ENCODE measurements around the gene ZDHHC13. TPM values are rescaled to one million over a fixed set of nuclear protein-coding genes. Genes with fewer than 3 reads are reported as not detected.

ZDHHC13 gene
- polyA plus RNA-seq, 1 donor (not counting 4 experiments of a cell fraction or from before 2014, with no cell fraction given) = 24.1 TPM

DNA sequence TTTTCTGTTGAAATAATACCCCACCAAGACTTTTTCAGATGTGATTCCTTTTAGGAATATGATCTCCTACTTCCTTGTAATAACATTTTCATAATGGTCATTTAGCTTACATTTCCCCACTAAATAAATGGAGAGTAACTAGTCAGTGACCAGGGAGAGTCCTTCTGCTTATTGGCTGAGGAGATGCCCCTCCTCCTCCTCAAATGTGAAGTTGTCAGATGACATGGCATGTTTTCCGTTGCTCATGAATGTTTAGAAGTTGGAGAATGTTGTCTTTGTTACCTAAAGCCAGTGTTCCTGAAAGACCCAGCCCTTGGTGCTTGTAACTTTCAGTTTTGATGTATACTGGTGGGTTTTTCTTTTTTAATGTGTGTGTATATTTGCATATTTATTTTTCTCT is 46.6 kb downstream of the ZDHHC13 start:
- DNase-seq (ENCODE audit: low read depth, low spot score) (no peak), FAIRE-seq (no peak)
- no peaks in the 10 kb centered on the region for H3K4me1 ChIP-seq (ENCODE audit: control insufficient read depth, extremely low read depth, insufficient read depth, low read length)
- no peak overlapping the region for H3K4me3 ChIP-seq (ENCODE audit: control insufficient read depth in 2 of 3, extremely low read depth in 1 of 3, insufficient read depth in 2 of 3, low read depth in 1 of 3, low read length in 3 of 3)
- dilution Hi-C loops (cut with MboI; ENCODE audit: extremely low pct_ligation_motif_present, low sequenced_read_pairs) = no loop called here
- H4K20me1 ChIP-seq (ENCODE audit: control insufficient read depth, extremely low read depth, insufficient read depth, low read length) = no peaks in the 10 kb centered on the region
- H3K27me3 ChIP-seq (ENCODE audit: control insufficient read depth, extremely low read depth, insufficient read depth, low read length) = no peaks in the 10 kb centered on the region
- peaks cover 6 to 11% of the 10 kb centered on the region in 2 experiments for H3K36me3 ChIP-seq (ENCODE audit: control insufficient read depth in 2 of 2, extremely low read depth in 1 of 2, insufficient read depth in 2 of 2, low read length in 2 of 2)
- H2AFZ ChIP-seq (ENCODE audit: control insufficient read depth, low read length) = no peak overlapping the region
- H3K9me1 ChIP-seq (ENCODE audit: control insufficient read depth, extremely low read depth, insufficient read depth, low read length) = no peaks in the 10 kb centered on the region
- H3K4me2 ChIP-seq (ENCODE audit: control insufficient read depth, extremely low read depth, insufficient read depth, low read depth, low read length) = no peak overlapping the region
- H3K9me3 ChIP-seq (ENCODE audit: control insufficient read depth, low read depth, low read length) = no peaks in the 10 kb centered on the region
- TF ChIP-seq EZH2 (IDR thresholded peaks at IDR 0.05; ENCODE audit: low read length) = no peak
- TF ChIP-seq CTCF (optimal IDR thresholded peaks at IDR 0.05 in 1 of 3, IDR thresholded peaks at IDR 0.05 in 1 of 3, conservative IDR thresholded peaks at IDR 0.05 in 1 of 3; ENCODE audit: extremely low read depth in 1 of 3, insufficient read depth in 2 of 3, low read length in 3 of 3) = no peak
- no peak overlapping the region for H3K9ac ChIP-seq (ENCODE audit: control insufficient read depth, extremely low read depth, insufficient read depth, low read length)
- no peaks in the 10 kb centered on the region for H3K79me2 ChIP-seq (ENCODE audit: control insufficient read depth, insufficient read depth, low read length)
- no peak overlapping the region for H3K27ac ChIP-seq (ENCODE audit: control insufficient read depth, insufficient read depth, low read length)

GRCh38 chr11:19164230-19164855 is 47.4 kb downstream of the ZDHHC13 start:
- Histone ChIP-seq H3K4me2 (ENCODE audit: control insufficient read depth, extremely low read depth, insufficient read depth, low read depth, low read length) (no peak overlapping the region), H3K9ac (ENCODE audit: control insufficient read depth, extremely low read depth, insufficient read depth, low read length) (no peak overlapping the region), H3K79me2 (ENCODE audit: control insufficient read depth, insufficient read depth, low read length) (no peaks in the 10 kb centered on the region), H4K20me1 (ENCODE audit: control insufficient read depth, extremely low read depth, insufficient read depth, low read length) (no peaks in the 10 kb centered on the region), H3K9me1 (ENCODE audit: control insufficient read depth, extremely low read depth, insufficient read depth, low read length) (no peaks in the 10 kb centered on the region), H3K27ac (ENCODE audit: control insufficient read depth, insufficient read depth, low read length) (no peak overlapping the region), H3K4me1 (ENCODE audit: control insufficient read depth, extremely low read depth, insufficient read depth, low read length) (no peaks in the 10 kb centered on the region), H3K4me3 (ENCODE audit: control insufficient read depth in 2 of 3, extremely low read depth in 1 of 3, insufficient read depth in 2 of 3, low read depth in 1 of 3, low read length in 3 of 3) (no peak overlapping the region), H3K9me3 (ENCODE audit: control insufficient read depth, low read depth, low read length) (no peaks in the 10 kb centered on the region), H3K36me3 (ENCODE audit: control insufficient read depth in 2 of 2, extremely low read depth in 1 of 2, insufficient read depth in 2 of 2, low read length in 2 of 2) (peaks cover 6 to 13% of the 10 kb centered on the region in 2 experiments), H2AFZ (ENCODE audit: control insufficient read depth, low read length) (no peak overlapping the region), H3K27me3 (ENCODE audit: control insufficient read depth, extremely low read depth, insufficient read depth, low read length) (no peaks in the 10 kb centered on the region)
- TF ChIP-seq EZH2 (IDR thresholded peaks at IDR 0.05; ENCODE audit: low read length) = no peak
- no peak for TF ChIP-seq CTCF (optimal IDR thresholded peaks at IDR 0.05 in 1 of 3, IDR thresholded peaks at IDR 0.05 in 1 of 3, conservative IDR thresholded peaks at IDR 0.05 in 1 of 3; ENCODE audit: extremely low read depth in 1 of 3, insufficient read depth in 2 of 3, low read length in 3 of 3)
- dilution Hi-C loops (cut with MboI; ENCODE audit: extremely low pct_ligation_motif_present, low sequenced_read_pairs) = no loop called here
- FAIRE-seq = no peak
- DNase-seq (ENCODE audit: low read depth, low spot score) = no peak
